Measurements from ENCODE around the gene KLHDC9. TPM values are rescaled to one million over a fixed set of nuclear protein-coding genes. Genes with fewer than 3 reads are reported as not detected.

KLHDC9 gene
- polyA plus RNA-seq, 2 of the 4 experiments (the other 2 are of a cell fraction): 1.2 to 3.6 TPM

GRCh38 chr1:161122967-161123366, 24.8 kb downstream of the KLHDC9 start (continued):
- no peak for TF ChIP-seq MAFK (IDR thresholded peaks at IDR 0.05; ENCODE audit: partially characterized antibody)
- no peak for TF ChIP-seq NFE2L2 (conservative IDR thresholded peaks at IDR 0.05; ENCODE audit: low read length)
- no peak for TF ChIP-seq EHMT2 (IDR thresholded peaks at IDR 0.05; ENCODE audit: low read depth)
- no peak for TF ChIP-seq HEYL (CRISPR knock-in tag; IDR thresholded peaks at IDR 0.05)

- WGBS (ENCODE audit: missing lambda C conversion rate): 95% methylated on average over 2 of the region's 2 CpGs
- H3K9me3 ChIP-seq: no peaks in the 10 kb centered on the region
- no peak for FAIRE-seq
- H3K27ac ChIP-seq: no peak overlapping the region
- peaks cover 11% of the 10 kb centered on the region; the same call in 2 of the 3 replicates for H3K4me1 ChIP-seq
- ChIA-PET POLR2A (interaction anchor here (1.1 kb wide), 1 partner anchor 10 kb away, joined by 4 read pairs; the partner anchor contains the start of genes NIT1 and PFDN2), CTCF (interaction anchor here (1.2 to 2.4 kb wide), 6 partner anchors 30 to 137 kb away, joined by 3 to 12 read pairs (median 5); partner anchors contain the start of gene PPOX)
- no peak for ATAC-seq
- no peak for TF ChIP-seq MAX (IDR thresholded peaks at IDR 0.05)
- no peak for TF ChIP-seq MAFK (IDR thresholded peaks at IDR 0.05; ENCODE audit: partially characterized antibody)
- TF ChIP-seq RARB (CRISPR knock-in tag; IDR thresholded peaks at IDR 0.05): no peak
- TF ChIP-seq CTCF (IDR thresholded peaks at IDR 0.05): no peak
- TF ChIP-seq MAZ (IDR thresholded peaks at IDR 0.05; ENCODE audit: borderline replicate concordance, low read depth, low read length): no peak
- no peak for TF ChIP-seq ATOH8 (CRISPR knock-in tag; IDR thresholded peaks at IDR 0.05; ENCODE audit: low read depth)
- TF ChIP-seq CHD4 (IDR thresholded peaks at IDR 0.05; ENCODE audit: borderline replicate concordance): no peak
- TF ChIP-seq FOSL2 (IDR thresholded peaks at IDR 0.05): no peak
- TF ChIP-seq FOSL2 (CRISPR knock-in tag; IDR thresholded peaks at IDR 0.05): no peak
- TF ChIP-seq HOXA7 (CRISPR knock-in tag; IDR thresholded peaks at IDR 0.05): no peak
- TF ChIP-seq E2F6 (IDR thresholded peaks at IDR 0.05; ENCODE audit: borderline replicate concordance, low read depth): no peak
- no peak for TF ChIP-seq SMC3 (IDR thresholded peaks at IDR 0.05)
- DNase-seq (ENCODE audit: low read depth in 1 of 2, low spot score in 1 of 2): no peak
- no peak overlapping the region for H3K4me3 ChIP-seq
- no peak overlapping the region for H3K4me2 ChIP-seq
Measured at GRCh38 chr1:161127649-161128048, 29.5 kb downstream of the KLHDC9 start.

DNA sequence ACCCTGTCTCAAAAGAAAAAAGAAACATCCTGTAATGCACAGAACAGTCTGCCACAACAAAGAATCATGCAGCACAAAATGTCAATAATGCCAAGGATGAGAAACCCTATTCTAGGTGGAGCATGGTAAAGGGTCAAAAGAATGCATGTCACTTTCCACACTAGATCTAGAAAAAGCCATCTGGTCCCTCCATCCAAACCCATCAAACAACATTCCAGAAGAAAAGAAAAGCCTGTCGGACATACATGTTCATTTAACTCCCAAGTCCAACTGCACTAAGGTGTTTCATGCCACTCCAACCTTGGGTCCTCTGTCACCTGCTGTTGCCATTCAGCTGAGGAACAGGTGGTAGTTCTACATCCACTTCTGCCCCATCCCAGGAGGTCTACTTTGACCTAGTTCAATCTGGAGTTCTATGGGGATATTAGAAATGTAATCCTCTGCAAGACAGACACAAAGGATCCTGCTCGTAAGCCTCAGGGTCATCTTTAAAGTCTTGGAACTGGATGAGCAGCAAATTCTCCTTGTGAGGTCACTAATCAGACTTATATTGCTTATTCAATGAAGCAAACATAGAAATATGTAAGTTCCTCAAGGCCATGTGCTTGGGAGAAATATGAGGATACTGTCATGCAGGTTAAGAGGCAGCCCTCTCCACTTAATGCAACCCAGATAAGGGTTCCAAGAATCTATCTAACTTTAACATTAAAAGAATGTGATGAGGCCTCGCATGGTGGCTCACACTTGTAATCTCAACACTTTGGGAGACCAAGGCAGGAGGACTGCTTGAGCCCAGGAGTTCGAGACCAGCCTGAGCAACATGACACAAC, 30.6 kb downstream of the KLHDC9 start:
- FAIRE-seq (no peak), ATAC-seq (no peak), DNase-seq (ENCODE audit: low read depth in 1 of 2, low spot score in 1 of 2) (no peak)
- POLR2A ChIA-PET: no interaction called here
- no peak for TF ChIP-seq CEBPB (IDR thresholded peaks at IDR 0.05)
- no peak for TF ChIP-seq ZFP36 (IDR thresholded peaks at IDR 0.05; ENCODE audit: borderline replicate concordance, partially characterized antibody)
- TF ChIP-seq MYC (IDR thresholded peaks at IDR 0.05; ENCODE audit: borderline replicate concordance, low read length): no peak
- TF ChIP-seq ATOH8 (CRISPR knock-in tag; IDR thresholded peaks at IDR 0.05; ENCODE audit: low read depth): no peak
- TF ChIP-seq JUNB (IDR thresholded peaks at IDR 0.05): no peak
- no peak for TF ChIP-seq MAZ (IDR thresholded peaks at IDR 0.05; ENCODE audit: borderline replicate concordance, low read depth, low read length)
- no peak for TF ChIP-seq SREBF2 (IDR thresholded peaks at IDR 0.05)
- no peak for TF ChIP-seq EP300 (IDR thresholded peaks at IDR 0.05)
- no peak for TF ChIP-seq CHD2 (IDR thresholded peaks at IDR 0.05; ENCODE audit: low read length, partially characterized antibody)
- TF ChIP-seq EHMT2 (IDR thresholded peaks at IDR 0.05; ENCODE audit: low read depth): no peak
- TF ChIP-seq TP53 (CRISPR knock-in tag; IDR thresholded peaks at IDR 0.05): no peak
- no peak for TF ChIP-seq PHF8 (IDR thresholded peaks at IDR 0.05; ENCODE audit: borderline replicate concordance, low read depth)
- no peak for TF ChIP-seq USF2 (IDR thresholded peaks at IDR 0.05)
- no peak for TF ChIP-seq FOSB (CRISPR knock-in tag; IDR thresholded peaks at IDR 0.05)
- TF ChIP-seq FOXS1 (CRISPR knock-in tag; IDR thresholded peaks at IDR 0.05): no peak
- 99% methylated on average over 4 of the region's 4 CpGs for WGBS (ENCODE audit: missing lambda C conversion rate)
- no peak overlapping the region for H3K4me3 ChIP-seq
- CTCF ChIA-PET: interaction anchor here (1.1 to 2.4 kb wide), 2 partner anchors 9 to 31 kb away, joined by 3 to 12 read pairs; no protein-coding TSS in a partner anchor
- H3K4me1 ChIP-seq: peaks cover 12% of the 10 kb centered on the region; the same call in 2 of the 3 replicates
- no peak overlapping the region for H3K4me2 ChIP-seq
- H3K9me3 ChIP-seq: no peaks in the 10 kb centered on the region
- H3K27ac ChIP-seq: no peak overlapping the region

Measured in A549 (cell line).